Inferior parietal cortex (tissue), 1 donor: ENCODE measurements around the gene RBM23.
A peak's percentile ranks its signal among the peaks of the same experiment; 100 is the strongest.
"Not testable (repeated sequence)": the region's sequence is repeated elsewhere in the genome, so short reads cannot be mapped to it uniquely, and the experiment has no call there.

Source experiments
- DNase-seq: peaks from one replicate; pipeline ENCODE4 v3.0.0-alpha.2; 2016; ENCODE audit errors: extremely low spot score

Gene RBM23

DNA sequence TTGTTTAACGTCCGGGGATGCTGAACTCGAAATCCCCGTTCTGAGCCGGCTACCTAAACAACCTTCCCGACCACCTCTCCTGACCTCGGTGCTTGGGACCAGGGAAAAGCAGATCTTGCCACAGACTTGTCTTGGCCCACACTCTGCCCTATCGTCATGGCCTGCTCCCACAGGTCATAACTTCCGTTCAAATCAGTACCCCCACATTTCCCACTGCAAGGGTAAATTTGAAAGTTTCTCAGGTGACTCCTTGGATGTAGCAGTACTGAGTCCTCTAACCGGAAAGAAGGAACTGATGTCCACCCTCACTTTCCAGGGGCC, 612 bp upstream of the RBM23 start:
- DNase-seq, result no peak

DNA sequence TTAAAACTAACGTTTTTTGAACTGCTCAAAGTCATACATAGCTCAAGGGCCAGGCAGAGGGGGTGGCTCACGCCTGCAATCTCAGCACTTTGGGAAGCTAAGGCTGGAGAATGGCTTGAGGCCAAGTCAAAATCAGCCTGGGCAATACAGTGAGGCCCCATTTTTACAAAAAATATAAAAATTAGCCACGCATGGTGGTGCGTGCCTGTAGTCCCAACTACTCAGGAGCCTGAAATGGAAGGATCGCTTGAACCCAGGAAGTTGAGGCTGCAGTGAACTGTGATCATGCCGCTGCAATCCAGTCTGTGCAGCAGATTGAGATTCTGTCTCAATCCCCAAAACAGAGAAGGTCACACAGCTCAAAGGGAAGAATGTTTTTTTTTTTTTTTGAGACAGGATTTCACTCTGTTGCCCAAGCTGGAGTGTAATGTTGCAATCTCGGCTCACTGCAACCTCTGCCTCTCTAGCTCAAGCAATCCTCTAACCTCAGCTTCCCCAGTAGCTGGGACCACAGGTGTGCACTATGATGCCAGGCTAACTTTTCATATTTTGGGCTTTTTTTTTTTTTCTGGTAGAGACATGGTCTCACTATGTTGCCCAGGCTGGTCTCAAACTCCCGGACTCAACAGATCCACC, 2.9 kb downstream of the RBM23 start:
- no peak for DNase-seq

DNA sequence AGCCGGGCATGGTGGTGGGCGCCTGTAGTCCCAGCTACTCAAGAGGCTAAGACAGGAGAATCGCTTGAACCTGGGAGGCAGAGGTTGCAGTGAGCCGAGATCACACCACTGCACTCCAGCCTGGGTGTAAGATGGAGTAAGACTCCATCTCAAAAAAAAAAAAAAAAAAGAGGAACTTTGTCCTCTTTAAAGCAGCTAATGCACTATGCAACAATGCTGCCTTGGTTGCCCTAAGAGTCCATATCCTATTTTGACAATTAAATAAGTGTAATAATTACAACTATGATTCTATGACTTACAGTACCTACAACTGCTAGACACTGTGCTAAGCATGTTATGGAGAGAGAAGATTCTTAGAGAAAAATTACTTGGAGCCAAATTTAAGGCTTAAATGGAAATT, 4.1 kb downstream of the RBM23 start:
- DNase-seq, result not testable (repeated sequence)

DNA sequence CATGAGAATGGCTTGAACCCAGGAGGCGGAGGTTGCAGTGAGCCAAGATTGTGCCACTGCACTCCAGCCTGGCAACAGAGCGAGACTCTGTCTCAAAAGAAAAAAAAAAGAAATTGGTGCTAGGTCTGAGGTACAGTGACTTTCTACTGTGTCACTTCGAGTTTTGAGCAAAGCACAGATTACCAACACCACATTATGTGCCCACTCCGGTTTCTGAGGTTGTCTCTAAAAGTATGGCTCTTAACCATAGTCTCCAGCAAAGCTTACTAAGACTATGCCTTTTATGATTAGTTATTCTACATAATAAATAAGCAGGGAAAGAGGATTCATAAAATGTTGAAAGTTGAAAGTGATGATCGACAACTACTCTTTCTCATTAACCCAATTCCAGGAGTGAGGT, 8.0 kb downstream of the RBM23 start:
- DNase-seq, result no peak

DNA sequence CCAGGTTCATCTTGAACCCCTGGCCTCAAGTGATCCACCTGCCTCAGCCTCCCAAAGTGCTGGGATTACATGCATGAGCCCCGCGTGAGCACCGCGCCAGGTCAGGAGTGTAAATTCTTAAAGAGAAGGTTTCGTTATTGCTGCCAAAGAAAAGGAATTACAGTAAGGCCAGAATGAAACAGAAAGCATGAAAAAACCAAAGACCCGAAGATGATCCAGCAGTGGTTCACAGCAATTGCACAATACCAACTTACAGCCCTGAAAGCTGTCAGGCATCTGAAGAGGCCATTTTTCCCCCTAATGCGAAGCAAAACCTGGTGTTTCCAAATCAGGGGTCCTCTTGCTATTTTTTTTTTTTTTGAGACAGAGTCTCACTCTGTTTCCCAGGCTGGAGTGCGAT, 10.3 kb downstream of the RBM23 start:
- DNase-seq, result no peak

DNA sequence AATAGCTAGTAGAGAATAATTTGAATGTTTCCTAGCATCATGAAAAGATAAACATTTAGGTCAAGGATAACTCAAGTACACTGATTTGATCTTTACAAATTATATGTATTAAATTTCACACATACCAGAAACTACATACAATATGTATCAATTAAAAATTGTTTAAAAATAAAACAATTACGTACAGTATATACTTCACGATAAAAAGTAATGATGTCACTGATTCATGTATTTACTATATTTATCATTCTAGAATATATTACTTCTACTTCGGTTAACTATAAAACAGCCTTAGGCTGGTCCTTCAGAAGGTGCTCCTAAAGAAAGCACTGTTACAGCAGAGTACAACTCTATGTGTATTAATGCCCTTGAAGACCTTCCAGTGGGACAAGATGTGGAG, 11.5 kb downstream of the RBM23 start:
- no peak for DNase-seq

DNA sequence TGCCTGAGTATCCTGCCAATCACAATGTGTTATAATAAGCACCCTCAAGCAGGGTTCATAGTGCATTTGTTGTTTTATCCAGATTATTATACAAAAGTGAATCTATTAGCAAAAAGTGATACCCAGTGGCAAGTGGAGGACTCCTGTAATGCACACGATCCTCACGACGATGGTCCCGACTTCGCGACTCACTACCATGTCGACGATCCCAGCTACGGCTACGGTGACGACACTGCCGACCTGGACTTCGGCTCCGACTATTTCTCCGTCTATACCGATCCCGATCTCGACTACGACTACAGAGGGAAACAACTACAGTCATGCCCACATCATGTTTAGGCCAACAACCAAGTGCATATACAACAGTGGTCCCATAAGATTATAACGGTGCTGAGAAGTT, 12.9 kb downstream of the RBM23 start:
- DNase-seq, result no peak

DNA sequence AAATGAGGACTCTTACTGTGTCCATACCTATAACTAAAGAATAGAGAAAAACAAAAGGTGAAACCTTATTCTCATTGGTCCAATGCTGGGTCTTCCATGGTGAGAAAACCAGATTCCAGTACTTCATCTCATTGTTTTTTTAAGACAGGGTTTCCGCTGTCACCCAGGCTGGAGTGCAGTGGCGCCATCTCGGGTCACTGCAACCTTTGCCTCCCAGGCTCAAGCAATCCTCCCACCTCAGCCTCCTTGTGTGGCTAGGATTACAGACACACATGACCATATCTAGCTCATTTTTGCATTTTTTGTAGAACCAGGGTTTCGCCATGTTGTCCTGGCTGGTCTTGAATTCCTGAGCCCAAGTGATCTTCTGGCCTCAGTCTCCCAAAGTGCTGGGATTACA, 13.3 kb downstream of the RBM23 start:
- DNase-seq, result no peak

DNA sequence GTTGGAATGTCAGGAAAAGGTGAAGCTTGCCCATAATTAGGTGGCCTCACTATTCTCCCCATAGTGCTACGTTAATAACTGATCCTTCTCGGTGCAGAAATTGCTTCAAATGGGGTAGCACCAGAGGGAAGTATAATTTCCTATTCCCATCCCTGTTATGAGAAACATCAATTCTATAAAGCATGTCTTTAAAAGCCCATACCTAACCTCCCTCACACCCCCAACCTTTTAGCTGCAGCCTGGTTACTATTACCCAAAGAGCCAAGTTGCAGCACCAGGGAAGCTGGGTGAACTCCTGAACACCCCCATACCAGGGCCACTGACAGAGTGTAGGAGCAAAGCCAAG, 15.2 kb downstream of the RBM23 start:
- no peak for DNase-seq

DNA sequence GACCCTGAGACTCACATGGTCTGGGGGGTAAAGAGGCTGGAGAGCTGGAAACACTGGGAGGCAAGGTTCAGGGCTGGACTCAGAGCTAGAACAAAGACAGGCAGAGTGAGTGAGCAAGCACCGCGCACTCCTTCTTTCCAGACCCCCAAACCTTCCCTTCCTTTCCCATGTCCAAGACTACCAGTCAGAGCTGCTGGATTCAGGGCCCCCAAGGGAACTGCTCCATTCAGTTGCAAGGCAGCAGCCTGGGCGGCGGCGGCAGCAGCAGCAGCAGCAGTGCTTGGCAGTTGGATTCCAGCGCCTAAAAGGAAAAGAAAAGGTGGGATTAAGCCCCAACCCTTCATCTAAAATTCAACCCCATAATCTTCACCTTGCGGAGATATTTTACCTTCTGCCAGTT, 17.1 kb downstream of the RBM23 start:
- no peak for DNase-seq

DNA sequence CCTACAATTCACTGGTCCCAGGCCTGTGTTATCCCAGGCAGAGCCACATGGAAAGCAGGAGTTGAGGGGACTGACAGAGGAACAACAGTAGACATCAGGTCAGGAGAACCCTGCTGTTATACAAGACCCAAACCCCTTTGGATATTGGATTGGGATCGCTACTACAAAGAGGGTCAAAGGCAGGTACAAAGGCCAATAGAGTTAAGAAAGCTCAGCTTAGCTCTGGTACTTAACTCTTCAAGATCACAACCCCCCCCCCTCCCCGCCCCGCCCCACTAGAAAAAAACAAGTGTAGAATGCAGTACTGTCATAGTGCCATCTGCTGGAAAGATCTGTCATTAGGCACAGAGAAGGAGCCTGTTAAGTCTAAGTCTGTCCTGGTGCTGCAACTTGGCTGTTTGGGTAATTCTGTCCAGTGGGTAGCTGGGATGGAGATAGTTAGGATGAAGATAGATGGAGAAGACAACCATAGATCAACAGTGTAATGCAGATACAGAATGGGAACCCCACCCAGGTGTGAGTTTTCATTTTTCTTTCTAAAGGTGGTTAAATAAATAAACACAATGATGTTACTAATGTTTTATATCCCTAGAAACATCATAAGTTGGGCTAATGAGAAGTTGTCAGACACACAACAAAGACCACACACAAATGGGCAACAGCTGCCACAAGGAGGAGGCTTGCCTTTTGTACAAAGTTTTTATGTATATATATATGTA, 18.7 kb downstream of the RBM23 start:
- peak; percentile 70 for DNase-seq

DNA sequence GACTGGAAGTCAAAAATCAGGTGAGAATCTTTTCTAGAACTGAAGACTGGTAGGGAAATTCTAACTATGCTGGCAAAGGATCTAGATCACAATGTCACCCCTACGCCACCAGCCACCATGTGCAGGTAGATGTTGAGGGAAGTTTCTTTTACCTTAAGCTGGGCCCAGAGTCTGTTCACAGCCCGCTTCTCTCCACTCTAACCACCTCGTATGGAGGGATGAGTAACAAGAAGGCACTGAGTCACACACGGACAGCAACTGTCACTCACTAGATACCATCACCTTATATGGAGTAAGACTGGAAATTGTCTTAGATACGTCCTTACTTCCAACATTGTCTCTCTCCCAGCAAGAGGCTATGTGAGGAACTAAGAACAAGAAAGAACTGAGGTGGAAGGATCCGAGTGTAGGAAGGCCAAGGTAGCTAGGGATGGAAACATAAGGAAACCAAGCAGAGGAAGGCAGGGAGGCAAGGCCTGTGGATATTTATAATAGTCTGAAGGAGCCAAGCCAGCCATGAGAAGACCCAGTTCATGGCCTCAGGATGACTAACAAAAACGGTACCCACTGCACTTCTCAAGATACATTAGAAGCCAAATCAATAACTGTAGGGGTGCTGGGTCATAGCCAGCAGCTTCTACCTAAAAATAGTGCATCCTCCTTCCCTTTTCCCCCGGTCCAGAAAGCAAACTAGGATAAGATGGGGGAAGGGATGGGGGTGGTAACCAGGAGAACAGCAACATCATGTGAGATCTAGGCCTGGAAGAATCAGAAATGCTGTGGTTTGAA, 20.5 kb downstream of the RBM23 start:
- no peak for DNase-seq

DNA sequence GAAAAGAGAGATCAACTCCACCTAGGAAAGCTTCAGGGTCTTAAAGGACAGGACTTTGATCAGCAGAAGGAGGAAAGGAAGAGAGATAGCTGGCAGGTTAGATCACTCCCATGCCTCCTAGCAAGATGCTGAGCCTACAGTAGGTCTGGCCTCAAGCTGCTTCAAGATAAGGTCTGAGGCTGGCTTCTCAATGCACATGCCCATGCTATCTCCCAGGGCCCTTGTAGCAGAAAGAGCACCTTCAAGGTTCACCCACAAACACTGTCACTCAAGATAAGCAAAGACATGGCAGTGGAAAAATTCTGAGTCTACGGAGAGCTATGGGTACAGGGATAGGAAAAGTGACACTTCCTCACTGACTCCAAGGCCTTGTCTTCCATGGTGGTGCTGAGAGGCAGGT, 21.6 kb downstream of the RBM23 start:
- no peak for DNase-seq

DNA sequence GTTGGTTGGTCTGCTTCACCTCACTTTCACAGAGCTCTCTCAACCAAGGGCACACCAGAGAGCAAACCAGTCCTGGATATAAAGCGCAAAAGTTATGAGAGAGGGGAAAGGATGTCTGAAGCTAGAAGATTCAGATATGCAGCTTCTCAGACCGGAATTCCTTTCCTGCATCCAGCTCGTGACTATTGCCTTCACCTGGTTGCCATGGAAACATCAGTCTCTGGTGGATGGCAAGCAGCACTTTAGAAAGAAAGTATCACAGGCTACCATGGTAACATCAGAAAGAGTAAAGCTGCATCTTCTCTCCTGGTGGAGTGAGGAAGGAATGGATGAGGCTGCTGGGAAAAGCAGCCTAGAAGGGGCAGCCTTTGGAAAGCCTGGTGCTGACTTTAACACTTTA, 22.2 kb downstream of the RBM23 start:
- no peak for DNase-seq

DNA sequence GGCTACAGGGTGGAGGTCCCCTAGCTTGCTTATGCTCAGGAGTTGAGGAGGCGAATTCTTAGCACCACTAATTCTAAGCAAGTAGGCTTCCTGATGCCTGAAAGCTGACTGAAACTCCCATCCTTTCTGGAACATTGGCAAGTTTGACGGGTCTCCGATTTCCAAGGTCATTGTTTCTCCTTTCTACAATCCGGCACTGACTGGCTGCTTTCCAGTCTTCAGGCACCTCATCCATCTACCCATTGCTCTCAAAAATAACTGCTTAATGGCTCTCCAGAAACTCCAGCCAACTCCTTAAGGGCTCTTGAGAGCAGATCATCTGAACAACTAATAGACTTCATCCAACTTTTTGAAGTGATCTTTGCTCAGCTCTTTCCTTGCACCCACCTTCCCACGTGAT, 22.6 kb downstream of the RBM23 start:
- no peak for DNase-seq

DNA sequence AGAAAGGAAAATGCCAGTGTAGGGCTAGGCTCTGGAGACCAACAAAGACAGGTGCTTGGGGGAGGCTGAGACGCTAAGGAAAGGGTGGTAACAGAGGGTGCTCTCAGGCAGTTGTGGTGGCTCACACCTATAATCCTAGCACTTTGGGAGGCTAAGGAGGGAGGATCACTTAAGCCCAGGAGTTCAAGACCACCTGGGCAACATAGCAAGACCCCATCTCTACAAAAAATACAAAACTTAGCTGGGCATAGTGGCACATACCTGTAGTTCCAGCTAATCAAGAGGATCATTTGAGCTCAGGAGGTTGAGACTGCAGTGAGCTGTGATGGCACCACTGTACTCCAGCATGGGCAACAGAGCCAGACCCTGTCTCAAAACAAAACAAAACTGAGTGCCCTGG, 23.5 kb downstream of the RBM23 start:
- no peak for DNase-seq

DNA sequence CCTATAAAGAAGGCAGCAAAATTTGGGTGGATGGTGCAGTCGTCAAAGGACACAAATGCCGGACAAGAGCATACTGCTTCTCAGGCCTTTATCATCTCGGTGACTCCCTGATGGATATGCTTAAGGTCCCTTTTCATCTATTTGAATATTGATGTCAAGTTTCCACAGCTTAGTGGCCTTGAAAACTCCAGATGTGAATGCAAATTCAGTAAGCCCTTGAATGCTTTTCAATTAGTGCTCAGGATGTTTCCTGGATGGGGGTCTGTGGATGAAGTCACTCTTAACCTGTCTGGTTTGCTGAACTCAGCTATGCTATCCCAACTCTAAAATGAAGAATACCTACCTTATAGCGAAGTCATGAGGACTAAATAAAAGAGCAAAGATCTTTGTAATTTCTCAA, 25.2 kb downstream of the RBM23 start:
- DNase-seq, result no peak

DNA sequence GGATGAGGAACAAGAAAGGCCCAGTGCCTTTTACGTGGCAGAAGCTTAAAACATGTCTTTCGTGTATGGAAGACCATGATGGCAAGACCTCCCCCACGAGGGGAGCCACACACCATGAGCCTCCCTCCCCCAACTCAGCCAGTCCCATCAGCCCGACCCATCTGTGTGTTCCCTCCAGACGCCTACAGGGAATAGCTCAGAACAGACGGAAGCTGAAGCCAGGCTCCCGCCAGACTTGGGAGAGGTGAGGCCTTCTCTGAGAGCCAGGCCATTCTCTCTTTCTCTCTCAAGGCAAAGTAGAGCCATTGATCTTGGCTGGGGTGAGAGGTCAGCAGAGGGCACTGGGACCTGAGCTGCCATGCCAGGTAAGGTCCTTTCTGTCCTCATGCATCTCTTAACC, 26.5 kb downstream of the RBM23 start:
- no peak for DNase-seq

DNA sequence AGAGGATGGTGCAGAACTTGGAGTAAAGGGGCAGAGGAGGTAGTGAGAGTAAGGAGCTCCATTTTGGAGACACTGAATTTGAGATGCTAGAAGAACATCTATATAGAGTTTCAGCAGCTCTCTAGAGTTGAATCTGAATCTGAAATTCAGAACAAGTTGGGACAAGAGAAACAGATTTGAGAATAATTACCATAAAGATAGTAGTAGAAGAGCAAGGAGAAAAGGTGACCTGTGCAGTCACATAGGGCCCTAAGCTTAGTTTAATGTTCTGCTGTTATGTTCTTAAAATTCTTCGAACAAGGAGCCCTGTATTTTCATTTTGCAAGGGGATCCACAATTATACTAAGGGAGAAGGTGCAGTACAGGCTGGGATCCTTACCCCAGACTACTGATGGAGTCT, 28.5 kb downstream of the RBM23 start:
- DNase-seq, result no peak

DNA sequence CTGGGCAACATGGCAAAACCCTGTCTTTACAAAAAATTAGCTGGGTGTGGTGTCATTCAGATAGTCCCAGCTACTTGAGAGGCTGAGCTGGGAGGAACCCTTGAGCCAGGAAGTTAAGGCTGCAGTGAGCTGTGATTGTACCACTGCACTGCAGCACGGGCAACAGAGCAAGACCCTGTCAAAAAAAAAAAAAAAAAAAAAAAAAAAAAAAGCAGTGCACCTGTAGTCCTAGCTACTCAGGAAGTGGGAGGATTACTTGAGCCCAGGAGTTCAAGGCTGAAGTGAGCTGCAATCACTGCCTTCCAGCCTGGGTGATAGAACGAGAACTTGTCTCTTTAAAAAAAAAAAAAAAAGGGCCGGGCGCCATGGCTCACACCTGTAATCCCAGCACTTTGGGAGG, 30.3 kb downstream of the RBM23 start:
- DNase-seq, result no peak

DNA sequence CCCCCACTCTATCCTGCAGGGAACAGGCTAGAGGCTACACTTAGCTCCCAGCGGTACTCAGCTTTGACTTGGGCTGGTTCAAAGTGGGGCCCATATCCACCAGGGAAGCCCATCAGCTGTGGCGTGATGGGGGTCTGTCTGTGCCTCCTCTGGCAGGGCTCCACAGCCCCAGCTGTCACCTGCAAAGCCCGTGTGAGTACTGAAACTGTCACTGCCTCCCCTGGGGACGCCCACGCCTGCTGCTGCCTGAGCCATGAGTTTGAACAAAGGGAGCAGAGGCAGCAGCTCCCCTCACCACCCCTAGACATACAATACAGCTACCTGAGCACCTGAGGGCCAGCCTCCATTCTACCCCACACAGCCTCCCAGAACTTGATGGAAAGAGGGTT, 31.0 kb downstream of the RBM23 start:
- no peak for DNase-seq

DNA sequence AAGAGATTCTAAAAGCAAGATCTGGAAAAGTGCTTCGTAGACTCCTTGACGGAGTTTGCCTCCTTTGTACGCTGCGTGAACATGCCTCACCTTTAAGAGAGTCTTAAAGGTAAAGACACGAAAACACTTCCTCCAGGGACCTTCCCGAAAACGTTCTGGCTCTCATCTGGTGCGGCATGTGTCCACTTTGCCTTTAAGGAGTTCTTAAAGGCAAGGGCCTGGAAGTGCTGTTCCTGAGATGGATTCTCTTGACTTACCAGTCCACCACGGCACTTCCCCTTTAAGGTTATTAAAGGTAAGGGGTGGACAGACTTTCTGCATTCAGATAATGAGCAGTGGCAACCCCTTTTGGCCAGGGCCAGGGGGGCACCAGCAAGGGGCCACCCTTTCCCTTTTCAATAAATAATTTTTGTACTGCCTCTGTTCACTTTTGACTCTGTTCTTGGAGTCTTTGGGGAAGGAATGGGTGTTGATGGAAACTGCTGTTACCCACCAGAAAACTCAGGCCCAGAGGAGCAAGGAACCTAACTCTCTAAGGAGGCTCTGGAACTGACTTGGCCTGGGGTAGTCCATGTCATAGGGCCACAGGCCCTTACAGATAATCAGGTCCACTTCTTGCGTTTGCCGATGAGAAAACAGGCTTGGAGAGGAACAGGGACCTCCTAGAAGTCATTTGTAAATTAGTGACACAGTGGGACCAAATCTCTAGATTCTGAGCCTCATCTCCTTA, 31.5 kb downstream of the RBM23 start:
- no peak for DNase-seq
